Gastroesophageal sphincter (tissue), 3 donors: ENCODE results near the gene RBM33.

Experiments
- CTCF ChIP-seq, 4 experiments: fragments of 200-600 bp in 2 of 4; fragments of 450-650 bp in 2 of 4; sonication (generic) in 1 of 4; IDR thresholded peaks; one replicate each; pipeline ENCODE4 v1.5.1; 2017 to 2019; ENCODE audit warnings: antibody characterized with exemption in 4 of 4, mild to moderate bottlenecking in 2 of 4, moderate library complexity in 2 of 4
- EP300 ChIP-seq: sonication (generic); formaldehyde crosslinking; IDR thresholded peaks from one replicate; pipeline ENCODE4 v1.6.1; 2017; ENCODE audit warnings: antibody characterized with exemption, mild to moderate bottlenecking

GRCh38 chr7:155694851-155695250 is 50.4 kb downstream of the RBM33 start:
- TF ChIP-seq CTCF (IDR thresholded peaks at IDR 0.05) (no peak), EP300 (no peak)
